Body of pancreas (tissue), 4 donors: ENCODE data around the gene HS3ST4. TPM values are rescaled to one million over a fixed set of nuclear protein-coding genes. Genes with fewer than 3 reads are reported as not detected.

ENCODE experiments used
- ATAC-seq: fragments of 150-250 bp; one replicate; pipeline ENCODE4 v1.9.1; 2016
- DNase-seq, 4 donors: peaks; one replicate each; pipeline ENCODE4 v3.0.0-alpha.2; 2019
- H3K27ac ChIP-seq, 4 donors: fragments of 200-600 bp; sonication (generic); 1 replicate in 3 of 4; 2 replicates in 1 of 4; pipeline versions ENCODE4 v1.5.1 to v1.6.1; 2016 to 2019; ENCODE audit warnings: mild to moderate bottlenecking in 1 of 4, mixed read lengths in 1 of 4, moderate library complexity in 1 of 4
- H3K27me3 ChIP-seq, 2 donors: fragments of 200-600 bp; sonication (generic); one replicate each; pipeline ENCODE4 v1.6.0; 2016; ENCODE audit warnings: mild to moderate bottlenecking in 1 of 2
- H3K36me3 ChIP-seq, 2 donors: fragments of 200-600 bp; sonication (generic); replicated peaks in 1 of 2; 2 replicates each; pipeline ENCODE4 v1.5.1; 2016; ENCODE audit warnings: low read depth in 2 of 2; ENCODE audit not compliant: insufficient read depth in 1 of 2
- H3K4me1 ChIP-seq: fragments of 200-600 bp; sonication (generic); one replicate; pipeline ENCODE4 v1.6.0; 2016
- H3K4me3 ChIP-seq, 2 donors: fragments of 200-600 bp; sonication (generic); 1 replicate in 1 of 2; 2 replicates in 1 of 2; pipeline ENCODE4 v1.5.1; 2016 to 2019
- H3K9me3 ChIP-seq, 3 donors: fragments of 200-600 bp; sonication (generic); 1 replicate in 2 of 3; 2 replicates in 1 of 3; pipeline ENCODE4 v1.5.1; 2016
- CTCF ChIP-seq, 7 experiments: fragments of 450-650 bp in 4 of 7; fragments of 200-600 bp in 3 of 7; sonication (generic) in 3 of 7; IDR thresholded peaks; one replicate each; pipeline ENCODE4 v1.5.1; 2016 to 2019; ENCODE audit warnings: antibody characterized with exemption in 7 of 7
- POLR2A ChIP-seq, 3 donors: fragments of 450-650 bp; IDR thresholded peaks; one replicate each; pipeline ENCODE4 v1.6.1; 2016; ENCODE audit warnings: antibody characterized with exemption in 3 of 3, mild to moderate bottlenecking in 2 of 3
- WGBS, 2 donors: methylation state at CpG; one replicate each; pipeline ENCODE4 v1.1.5; 2017; 5-methylcytosine and 5-hydroxymethylcytosine counted together
- intact Hi-C: fragments of 100-400 bp; cut with DNase I; formaldehyde crosslinking; loops from one replicate; pipeline ENCODE4 v1.15.1; 2023
- total RNA-seq, 2 donors: library from RNA; depleted of rRNA; stranded (reverse); fragments of >200 nt; gene quantifications; one replicate each; pipeline ENCODE4 v1.1.0, GENCODE V29; 2016

The HS3ST4 gene
- total RNA-seq, 2 donors from 2014 or later = not detected

GRCh38 chr16:25925421-25925820 lies 233.7 kb downstream of the HS3ST4 start:
- no peaks in the 10 kb centered on the region for H3K27me3 ChIP-seq
- intact Hi-C loops = no loop called here
- DNase-seq (no peak), ATAC-seq (no peak)
- WGBS, 2 donors = 64 to 66% methylated on average over 8 of the region's 8 CpGs
- no peaks in the 10 kb centered on the region for H3K4me1 ChIP-seq
- H3K36me3 ChIP-seq = no peaks in the 10 kb centered on the region
- no peak overlapping the region for H3K27ac ChIP-seq
- H3K4me3 ChIP-seq = no peak overlapping the region
- no peaks in the 10 kb centered on the region for H3K9me3 ChIP-seq
- TF ChIP-seq POLR2A (IDR thresholded peaks at IDR 0.05) = no peak
- no peak for TF ChIP-seq CTCF (IDR thresholded peaks at IDR 0.05)

GRCh38 chr16:25931473-25932035 lies 239.8 kb downstream of the HS3ST4 start:
- DNase-seq = no peak
- peaks cover under 1% of the 10 kb centered on the region for H3K4me1 ChIP-seq
- no peak overlapping the region for H3K4me3 ChIP-seq
- H3K9me3 ChIP-seq = no peaks in the 10 kb centered on the region
- TF ChIP-seq POLR2A (IDR thresholded peaks at IDR 0.05) = no peak
- TF ChIP-seq CTCF (IDR thresholded peaks at IDR 0.05) = no peak
- no peak overlapping the region for H3K27ac ChIP-seq
- no peaks in the 10 kb centered on the region for H3K27me3 ChIP-seq
- ATAC-seq = no peak
- 66 to 70% methylated on average over 4 of the region's 4 CpGs for WGBS, 2 donors
- intact Hi-C loops = no loop called here
- H3K36me3 ChIP-seq = no peaks in the 10 kb centered on the region

- peaks cover 5% of the 10 kb centered on the region for H3K4me1 ChIP-seq
- no peak overlapping the region for H3K27ac ChIP-seq
- H3K9me3 ChIP-seq = peaks cover 0 to 11% (median 0%) of the 10 kb centered on the region in 3 donors
- ATAC-seq = no peak
- H3K36me3 ChIP-seq = no peaks in the 10 kb centered on the region
- intact Hi-C loops = no loop called here
- H3K4me3 ChIP-seq = no peak overlapping the region
- no peak for TF ChIP-seq CTCF (IDR thresholded peaks at IDR 0.05)
- no peak for TF ChIP-seq POLR2A (IDR thresholded peaks at IDR 0.05)
- no peak for DNase-seq
- no peaks in the 10 kb centered on the region for H3K27me3 ChIP-seq
- 59 to 65% methylated on average over 4 of the region's 4 CpGs for WGBS, 2 donors
Observed at GRCh38 chr16:25941800-25942499, 250.2 kb downstream of the HS3ST4 start.

- WGBS, 2 donors = 3 to 17% methylated on average over 3 of the region's 3 CpGs
- intact Hi-C loops = no loop called here
- no peak for DNase-seq
Observed at GRCh38 chr16:25950586-25951281, 259.0 kb downstream of the HS3ST4 start.

More at GRCh38 chr16:25950586-25951281, 259.0 kb downstream of the HS3ST4 start:
- Histone ChIP-seq H3K4me3 (no peak overlapping the region), H3K27me3 (no peaks in the 10 kb centered on the region), H3K36me3 (no peaks in the 10 kb centered on the region), H3K9me3 (no peaks in the 10 kb centered on the region), H3K27ac (no peak overlapping the region), H3K4me1 (no peaks in the 10 kb centered on the region)
- no peak for ATAC-seq
- TF ChIP-seq CTCF (IDR thresholded peaks at IDR 0.05) (no peak), POLR2A (IDR thresholded peaks at IDR 0.05) (no peak)
